Right atrium auricular region (tissue), 2 donors: ENCODE data around the gene DOCK3. TPM values are rescaled to one million over a fixed set of nuclear protein-coding genes. Genes with fewer than 3 reads are reported as not detected.
A peak's percentile ranks its signal among the peaks of the same experiment; 100 is the strongest.
"Not testable (repeated sequence)": the region's sequence is repeated elsewhere in the genome, so short reads cannot be mapped to it uniquely, and the experiment has no call there.

Experiments
- DNase-seq: peaks from one replicate; pipeline ENCODE4 v3.0.0-alpha.2; 2019; ENCODE audit warnings: low spot score
- H3K27ac ChIP-seq, 2 donors: fragments of 200-600 bp; sonication (generic); 1 replicate in 1 of 2; 2 replicates in 1 of 2; pipeline ENCODE4 v1.5.1; 2016 to 2019
- H3K27me3 ChIP-seq, 2 donors: fragments of 200-600 bp; sonication (generic); one replicate each; pipeline versions ENCODE4 v1.5.1 to v1.6.0; 2017 to 2019
- H3K36me3 ChIP-seq: fragments of 200-600 bp; sonication (generic); one replicate; pipeline ENCODE4 v1.5.1; 2016
- H3K4me1 ChIP-seq, 2 donors: fragments of 200-600 bp; sonication (generic); one replicate each; pipeline versions ENCODE4 v1.5.1 to v1.6.0; 2017 to 2019
- H3K4me3 ChIP-seq, 2 donors: fragments of 200-600 bp; sonication (generic); 1 replicate in 1 of 2; 2 replicates in 1 of 2; pipeline ENCODE4 v1.5.1; 2017 to 2019; ENCODE audit warnings: mild to moderate bottlenecking in 1 of 2, moderate library complexity in 1 of 2
- H3K9me3 ChIP-seq, 2 donors: fragments of 200-600 bp; sonication (generic); one replicate each; pipeline ENCODE4 v1.5.1; 2019
- CTCF ChIP-seq, 2 donors: fragments of 200-600 bp; sonication (generic); IDR thresholded peaks; one replicate each; pipeline ENCODE4 v1.5.1; 2019; ENCODE audit warnings: antibody characterized with exemption in 2 of 2
- total RNA-seq, 2 donors: library from RNA; depleted of rRNA; stranded (reverse); fragments of >200 nt; gene quantifications; one replicate each; pipeline ENCODE4 v1.1.0, GENCODE V29; 2016

DOCK3 gene
- total RNA-seq, 2 donors from 2014 or later: 2.7 to 4.6 TPM

DNA sequence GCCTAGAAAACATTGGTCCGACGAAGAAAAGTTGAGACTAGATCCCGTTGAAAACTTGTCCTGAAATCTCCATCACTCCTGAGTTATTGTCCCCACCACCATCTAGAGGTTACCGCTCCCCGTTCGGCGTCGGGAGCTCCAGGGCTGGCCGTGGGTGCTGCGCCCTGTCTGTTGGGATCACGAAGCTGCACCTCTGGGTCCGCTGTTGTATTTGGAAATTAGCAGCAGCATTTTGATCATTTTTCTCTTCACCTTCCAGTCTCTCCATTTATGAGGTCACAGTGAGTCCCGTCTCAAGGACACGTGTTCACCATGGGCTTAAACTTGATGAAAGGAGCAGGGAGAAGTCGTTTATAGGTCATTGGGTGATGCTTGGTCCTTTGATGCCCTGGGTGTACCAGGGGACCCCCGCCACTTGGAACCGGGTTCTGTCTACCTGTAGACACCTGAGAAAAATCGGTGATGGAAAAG is 710.9 kb downstream of the DOCK3 start:
- Histone ChIP-seq H3K27me3 (no peaks in the 10 kb centered on the region), H3K36me3 (peaks cover 16% of the 10 kb centered on the region), H3K4me1 (peaks cover 0 to 62% of the 10 kb centered on the region in 2 donors), H3K27ac (peak overlapping the region; percentile 94 to 96), H3K9me3 (no peaks in the 10 kb centered on the region), H3K4me3 (peak overlapping the region; percentile 83 to 95)
- DNase-seq: peak; percentile 51
- TF ChIP-seq CTCF (IDR thresholded peaks at IDR 0.05): no peak

GRCh38 chr3:51386159-51386851 is 711.6 kb downstream of the DOCK3 start:
- H3K27me3 ChIP-seq: no peaks in the 10 kb centered on the region
- H3K36me3 ChIP-seq: peaks cover 16% of the 10 kb centered on the region
- H3K27ac ChIP-seq: peak overlapping the region; percentile 94 to 96
- no peak for TF ChIP-seq CTCF (IDR thresholded peaks at IDR 0.05)
- H3K4me3 ChIP-seq: peak overlapping the region; percentile 83 to 95
- no peaks in the 10 kb centered on the region for H3K9me3 ChIP-seq
- H3K4me1 ChIP-seq: peaks cover 0 to 64% of the 10 kb centered on the region in 2 donors
- peak; percentile 47 for DNase-seq

- TF ChIP-seq CTCF (IDR thresholded peaks at IDR 0.05): no peak
- Histone ChIP-seq H3K27ac (peak overlapping the region; percentile 94 to 96), H3K27me3 (no peaks in the 10 kb centered on the region), H3K36me3 (peaks cover 16% of the 10 kb centered on the region), H3K4me3 (peak overlapping the region; percentile 83 to 95), H3K9me3 (no peaks in the 10 kb centered on the region), H3K4me1 (peaks cover 0 to 67% of the 10 kb centered on the region in 2 donors)
- peak; percentile 53 for DNase-seq
Observed at GRCh38 chr3:51386852-51387229, 712.1 kb downstream of the DOCK3 start.

GRCh38 chr3:51387281-51387680 is 712.6 kb downstream of the DOCK3 start:
- H3K4me1 ChIP-seq: peaks cover 0 to 71% of the 10 kb centered on the region in 2 donors
- not testable (repeated sequence) for H3K4me3 ChIP-seq
- peak; percentile 56 for DNase-seq

GRCh38 chr3:51388286-51389029 is 713.7 kb downstream of the DOCK3 start:
- no peak for DNase-seq
- no peaks in the 10 kb centered on the region for H3K9me3 ChIP-seq
- peaks cover 28% of the 10 kb centered on the region for H3K36me3 ChIP-seq
- no peak overlapping the region for H3K27ac ChIP-seq
- no peaks in the 10 kb centered on the region for H3K27me3 ChIP-seq
- TF ChIP-seq CTCF (IDR thresholded peaks at IDR 0.05): no peak
- peaks cover 0 to 81% of the 10 kb centered on the region in 2 donors for H3K4me1 ChIP-seq
- H3K4me3 ChIP-seq: no peak overlapping the region

More at GRCh38 chr3:51387281-51387680, 712.6 kb downstream of the DOCK3 start:
- not testable (repeated sequence) for H3K9me3 ChIP-seq, H3K27me3 ChIP-seq
- Histone ChIP-seq H3K36me3 (peaks cover 17% of the 10 kb centered on the region), H3K27ac (peak overlapping the region in 1 of 2 donors; percentile 94)
